NCI-H526 (cell line): ENCODE measurements around the gene MINDY4.

Experiments
- DNase-seq, 2 experiments: peaks; one replicate each; lab custom pipeline; 2025; lab: John Stamatoyannopoulos, UW

MINDY4 gene

DNA sequence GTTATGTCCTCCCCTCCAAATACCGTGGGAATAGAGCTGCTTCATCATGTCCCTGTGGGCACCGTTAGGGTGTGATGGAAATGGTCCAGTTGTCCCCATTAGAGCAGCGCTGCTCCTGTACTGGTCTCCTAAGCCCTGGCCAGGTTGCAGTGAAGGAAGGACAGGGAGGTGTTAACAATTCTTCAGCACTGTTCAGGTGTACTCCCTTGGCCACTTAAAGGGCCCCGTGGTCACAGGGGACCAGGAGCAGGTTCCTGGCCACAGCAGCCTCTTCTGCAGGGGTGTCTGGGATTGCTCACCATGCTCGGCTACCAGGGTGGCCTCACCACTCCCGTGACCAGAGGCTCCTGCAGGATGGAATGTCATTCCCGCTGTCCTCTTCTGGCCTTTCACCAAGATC, 65.8 kb downstream of the MINDY4 start:
- DNase-seq = no peak

DNA sequence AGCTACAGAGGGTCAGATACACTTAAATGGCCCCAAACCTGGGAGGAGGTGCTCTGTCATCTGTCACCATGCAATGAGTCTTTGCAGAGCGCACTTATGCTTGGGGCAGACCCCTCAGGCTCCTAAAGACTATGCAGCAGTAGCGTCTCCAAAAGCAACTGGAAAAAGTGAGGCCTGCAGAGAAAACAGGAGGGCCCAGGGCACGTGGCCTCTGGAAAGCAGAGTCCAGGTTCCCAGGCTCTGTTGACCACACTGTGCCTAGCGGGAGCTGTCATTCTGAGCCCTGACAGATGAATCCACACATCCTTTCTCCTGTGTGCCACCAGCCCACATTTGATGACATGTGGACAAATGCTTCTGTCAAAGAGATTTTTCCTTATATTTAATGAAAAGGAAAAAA, 66.4 kb downstream of the MINDY4 start:
- no peak for DNase-seq

DNA sequence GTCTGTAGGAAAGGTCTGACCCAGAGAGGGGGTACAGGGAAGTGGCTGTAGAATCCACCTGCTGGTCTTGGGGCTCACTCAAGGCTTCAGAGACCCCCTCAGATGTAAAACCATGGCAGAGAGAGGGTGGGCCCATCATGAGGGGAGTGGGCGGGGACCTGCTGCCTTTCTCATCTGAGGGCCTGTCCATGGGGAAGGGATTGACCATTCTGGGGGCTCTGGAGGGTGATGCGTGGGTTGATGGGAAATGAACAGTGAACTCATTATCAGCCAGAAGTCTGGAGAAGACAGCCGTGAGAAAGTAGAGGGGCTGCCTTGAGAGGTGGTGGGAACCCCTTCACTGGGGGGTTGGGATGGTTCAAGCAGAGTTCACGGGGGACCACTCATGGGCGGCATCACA, 66.8 kb downstream of the MINDY4 start:
- no peak for DNase-seq

DNA sequence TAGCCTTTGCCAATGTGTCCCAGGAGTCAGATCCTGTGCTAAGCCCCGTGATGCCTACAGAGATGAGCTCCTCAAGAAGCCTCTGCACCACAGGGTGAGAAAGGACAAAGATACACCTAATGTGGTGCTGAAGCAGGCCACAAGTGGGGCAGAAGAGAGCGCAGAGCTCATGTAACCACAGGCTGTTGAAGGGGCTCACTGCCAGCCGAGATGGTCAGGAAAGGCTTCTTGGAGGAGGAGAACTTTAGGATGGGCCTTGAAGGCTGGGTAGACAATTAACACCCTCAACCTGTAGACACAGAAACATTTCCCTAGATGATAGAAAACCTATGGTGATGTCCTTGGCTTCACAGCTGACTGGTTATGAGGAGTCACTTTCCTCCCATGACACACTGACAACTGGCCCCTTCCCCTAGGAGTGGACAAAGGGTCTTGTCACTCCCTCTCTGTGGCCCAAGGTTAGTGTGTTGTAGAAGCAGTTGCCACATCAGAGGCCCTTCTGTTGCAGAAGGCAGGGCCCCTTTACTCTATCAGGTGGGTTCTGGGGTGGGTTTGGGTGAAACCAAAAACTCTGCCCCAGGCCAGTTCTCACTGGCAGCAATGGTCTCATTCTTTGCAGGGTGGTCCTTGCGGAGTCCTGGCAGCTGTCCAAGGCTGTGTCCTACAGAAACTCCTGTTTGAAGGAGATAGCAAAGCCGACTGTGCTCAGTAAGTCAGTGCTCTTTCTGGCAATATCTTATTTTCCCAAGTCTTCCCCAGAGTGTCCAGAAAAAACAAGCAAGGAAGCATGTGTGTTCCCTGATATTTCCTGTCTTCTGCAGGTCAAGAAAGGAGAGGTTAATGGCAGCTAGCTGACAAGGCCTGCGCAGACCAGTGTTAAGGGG, 69.2 kb downstream of the MINDY4 start:
- DNase-seq = no peak

DNA sequence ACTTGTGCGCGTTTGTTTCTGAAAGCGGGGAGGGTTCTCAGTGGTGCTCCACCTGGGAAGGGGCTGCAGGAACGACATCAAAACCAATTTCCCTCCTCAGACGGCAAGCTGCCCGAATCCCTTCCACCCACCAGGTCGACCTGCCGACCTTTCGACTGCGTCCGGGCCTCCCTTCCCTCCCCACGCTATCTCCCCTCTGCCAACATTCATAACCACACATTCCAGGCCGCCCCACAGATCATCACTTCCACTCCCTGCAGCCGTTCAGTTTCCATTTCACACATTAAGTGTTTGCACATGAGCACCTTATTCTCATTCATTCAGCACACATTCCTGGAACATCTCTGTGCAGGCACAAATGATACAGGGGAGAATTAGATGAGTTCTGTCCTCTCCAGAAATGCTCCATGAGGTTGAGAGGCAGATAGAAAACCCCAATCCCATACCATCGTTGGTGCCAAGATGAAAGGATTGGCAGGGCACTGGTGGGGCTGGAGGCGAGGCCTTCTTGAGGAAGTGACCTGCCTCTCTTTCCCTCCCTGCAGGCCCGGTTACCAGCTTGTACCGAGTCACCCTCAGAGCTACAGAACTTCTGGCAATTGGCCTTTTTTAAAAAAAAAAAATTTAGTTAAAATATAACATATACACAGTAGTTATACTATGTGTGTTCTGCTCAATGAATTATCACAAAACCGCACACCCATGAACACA, 70.0 kb downstream of the MINDY4 start:
- DNase-seq = no peak

DNA sequence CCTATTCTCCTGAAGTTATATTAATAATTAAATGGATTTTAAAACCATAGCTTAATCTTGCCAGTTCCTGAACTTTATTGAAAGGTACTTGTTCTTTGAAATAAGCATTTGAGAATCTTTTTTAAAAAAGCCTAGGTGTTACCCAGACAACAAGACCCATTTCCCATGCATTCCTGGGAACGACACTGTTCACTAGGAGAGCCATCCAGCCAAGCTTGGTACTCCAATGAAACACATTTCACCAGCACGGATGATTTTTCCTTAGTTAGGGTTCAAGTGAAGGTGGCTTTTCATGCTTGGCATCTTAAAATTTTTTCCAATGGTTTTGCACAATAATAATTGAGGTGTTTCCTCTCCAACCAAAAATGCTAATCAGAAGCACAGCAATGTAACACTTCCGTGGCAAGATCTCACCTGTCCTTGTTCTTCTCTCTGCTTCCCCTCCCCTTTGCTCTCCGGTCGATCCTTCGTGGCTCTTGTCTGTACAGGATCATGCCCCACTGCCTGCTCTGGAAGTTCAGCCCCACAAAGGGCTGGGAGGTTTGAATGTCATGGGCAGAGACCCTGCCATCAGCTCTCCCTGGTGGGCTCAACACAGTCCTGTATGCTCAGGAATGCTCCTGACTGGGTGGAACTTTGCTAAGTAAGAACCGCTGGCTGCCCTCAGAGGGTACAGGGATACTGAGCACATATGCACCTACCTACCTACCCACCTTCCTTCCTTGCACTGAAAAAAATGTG, 70.8 kb downstream of the MINDY4 start:
- no peak for DNase-seq

DNA sequence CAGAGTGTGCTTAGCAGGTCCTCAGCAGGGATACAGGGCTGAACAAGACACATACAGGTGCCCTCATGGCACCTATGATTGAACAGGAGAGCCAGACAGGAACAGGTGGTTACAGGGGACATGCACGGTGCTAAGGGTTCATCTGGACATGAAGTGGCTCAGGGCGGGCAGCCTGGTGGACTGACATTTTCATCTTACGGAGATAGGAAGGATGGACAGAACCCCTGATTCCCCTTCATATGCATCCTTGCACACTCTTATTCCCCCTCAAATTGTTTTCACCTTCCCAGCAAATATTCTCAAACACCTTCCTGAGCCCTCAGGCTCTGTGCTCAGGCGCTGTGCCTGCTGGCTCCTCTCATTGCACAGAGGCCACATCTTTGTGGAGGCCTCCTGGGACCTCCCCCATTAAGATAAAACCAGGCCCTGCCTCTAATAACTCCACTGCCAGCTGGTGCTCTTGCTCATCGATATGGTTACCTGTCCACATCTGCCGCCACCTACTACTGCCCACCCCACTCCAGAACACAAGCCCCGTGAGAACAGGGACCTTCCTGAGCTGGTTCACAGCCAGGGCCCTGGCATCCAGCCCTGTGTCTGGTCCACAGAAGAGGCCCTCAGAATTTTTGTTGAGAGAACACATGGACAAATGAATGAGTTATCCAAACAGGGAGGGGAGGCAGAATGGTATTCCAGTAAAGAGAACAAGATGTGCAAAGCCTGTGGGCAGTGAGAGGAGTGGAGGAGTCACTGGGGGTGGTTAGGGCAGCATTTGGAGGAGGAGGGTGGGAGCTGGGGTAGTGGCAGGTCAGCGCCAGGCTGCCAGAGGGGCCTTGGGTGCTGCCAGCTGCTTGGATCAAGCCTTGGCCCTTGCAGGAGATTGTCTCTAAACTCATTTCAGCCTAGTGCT, 71.6 kb downstream of the MINDY4 start:
- no peak for DNase-seq

DNA sequence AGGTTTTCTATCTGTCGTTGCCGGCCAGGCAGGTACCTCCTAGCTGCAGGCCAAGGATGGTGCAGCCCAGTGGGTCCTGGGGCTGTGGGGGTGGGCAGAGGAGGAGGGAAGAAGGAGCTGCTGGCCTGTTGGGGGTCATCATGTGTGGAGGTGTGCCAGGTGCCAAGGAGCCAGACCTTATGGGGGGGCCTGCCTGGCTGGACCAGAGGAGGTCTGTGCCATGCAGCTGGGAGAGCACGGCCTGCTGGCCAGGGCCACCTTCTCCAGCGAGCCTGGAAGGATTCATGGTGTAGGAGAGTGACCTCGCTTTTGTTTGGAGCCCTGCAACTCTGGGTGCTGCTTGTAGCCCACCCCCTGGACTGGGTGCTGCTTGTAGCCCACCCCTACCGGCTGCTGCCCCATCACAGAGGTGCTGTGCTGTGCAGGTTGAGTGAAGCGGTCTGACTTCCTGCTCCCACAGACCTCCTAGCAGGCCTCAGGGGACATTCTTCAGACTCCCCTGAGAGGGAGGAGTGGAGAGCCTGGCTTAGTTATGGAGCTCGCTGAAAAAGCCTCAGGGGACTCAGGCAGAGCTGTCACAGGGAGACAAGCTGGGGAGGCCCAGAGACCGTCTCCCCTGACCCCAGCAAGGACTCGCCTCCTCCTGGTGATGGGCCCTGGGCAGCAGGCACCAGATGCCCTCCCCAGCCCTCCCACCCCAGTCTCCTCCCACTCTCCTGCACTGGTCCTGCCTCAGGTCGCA, 72.7 kb downstream of the MINDY4 start:
- no peak for DNase-seq

DNA sequence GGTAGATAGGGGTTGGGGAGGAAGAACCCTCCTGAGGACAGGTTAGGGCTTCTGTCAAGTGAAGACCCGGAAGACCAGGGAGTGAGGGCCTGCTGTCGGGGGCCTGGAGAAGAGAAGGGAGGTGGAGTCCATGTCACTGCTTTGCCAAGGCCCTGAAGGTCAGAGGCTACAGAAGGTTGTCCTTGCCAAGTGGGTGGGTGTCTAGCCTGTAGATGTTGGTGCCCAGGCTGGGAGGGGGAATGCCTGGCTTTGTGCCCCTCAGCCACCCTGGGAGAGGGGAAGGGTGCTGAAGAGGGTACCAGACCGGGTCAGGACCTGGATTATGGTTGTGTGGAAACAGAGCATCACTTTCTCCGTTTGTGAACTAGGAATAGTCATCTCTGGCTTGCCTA, 73.3 kb downstream of the MINDY4 start:
- DNase-seq = no peak

DNA sequence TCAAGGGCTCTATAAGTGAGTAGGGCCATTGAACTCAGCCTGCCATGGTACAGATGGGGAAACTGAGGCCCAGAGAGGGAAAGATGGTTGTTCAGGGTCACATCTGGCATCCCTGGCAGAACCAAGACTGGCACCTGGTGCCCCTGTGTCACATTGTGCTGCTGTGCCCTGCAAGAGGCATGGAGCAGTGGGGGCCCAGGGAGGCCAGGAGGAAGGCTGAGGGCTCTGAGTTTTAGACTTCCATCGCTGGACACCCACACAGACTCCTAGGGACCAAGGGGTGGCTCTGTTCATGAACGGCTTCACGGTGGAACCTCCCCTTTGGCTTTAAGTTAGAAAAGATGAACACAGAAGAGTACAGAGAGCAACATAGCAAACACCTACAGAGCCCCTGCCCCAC, 73.7 kb downstream of the MINDY4 start:
- no peak for DNase-seq

DNA sequence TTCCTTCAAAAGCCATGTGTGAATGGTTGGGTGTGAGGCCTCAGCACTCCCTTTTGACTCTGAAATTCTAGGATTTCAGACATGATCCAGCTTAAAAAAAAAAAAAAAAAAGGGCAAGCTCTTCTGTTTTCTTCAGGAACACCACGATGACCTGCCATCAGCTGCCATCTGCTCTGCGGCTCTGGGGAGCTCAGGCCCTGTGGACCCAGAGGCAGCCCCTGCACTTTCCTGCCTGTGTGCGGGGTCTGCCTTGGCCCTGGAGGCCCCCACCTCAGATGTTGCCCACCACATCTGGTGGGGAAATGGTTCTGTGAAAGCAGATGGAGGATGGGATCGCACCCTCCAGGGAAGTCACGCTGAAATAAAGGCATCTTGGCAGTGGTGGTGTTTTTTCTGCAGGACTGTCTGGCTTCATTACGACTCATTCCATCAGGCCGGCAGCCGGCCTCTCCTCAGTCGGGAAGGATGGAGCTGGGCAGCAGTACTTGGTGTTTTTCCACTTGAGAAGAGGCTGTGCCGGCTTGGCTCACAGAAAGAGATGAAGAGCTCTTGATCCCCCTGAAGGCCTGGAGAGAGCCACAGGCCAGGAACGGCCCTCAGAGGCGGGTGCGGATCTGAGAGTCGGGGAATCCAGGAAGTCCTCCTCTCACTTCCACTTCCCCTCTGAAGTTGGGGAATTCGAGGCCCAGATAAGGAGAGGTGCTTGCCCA, 74.4 kb downstream of the MINDY4 start:
- DNase-seq = no peak

DNA sequence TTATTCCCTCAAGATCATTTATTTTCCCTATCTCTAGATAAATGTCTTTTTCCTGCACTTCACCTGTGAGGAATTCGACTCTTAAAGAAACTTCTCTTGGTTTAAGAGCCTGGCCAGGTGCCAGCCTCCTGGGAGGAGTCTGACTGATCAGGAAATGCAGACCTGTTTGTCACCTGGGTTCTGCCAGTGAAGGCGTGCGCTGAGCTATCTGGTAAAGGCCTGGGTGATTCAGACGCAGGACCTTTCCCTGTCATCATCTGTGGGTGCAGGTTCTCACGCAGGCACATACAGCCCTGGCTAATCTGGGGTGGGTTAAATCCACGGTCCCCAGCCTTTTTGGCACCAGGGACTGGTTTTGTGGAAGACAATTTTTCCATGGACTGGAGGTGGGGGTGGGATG, 75.2 kb downstream of the MINDY4 start:
- no peak for DNase-seq

DNA sequence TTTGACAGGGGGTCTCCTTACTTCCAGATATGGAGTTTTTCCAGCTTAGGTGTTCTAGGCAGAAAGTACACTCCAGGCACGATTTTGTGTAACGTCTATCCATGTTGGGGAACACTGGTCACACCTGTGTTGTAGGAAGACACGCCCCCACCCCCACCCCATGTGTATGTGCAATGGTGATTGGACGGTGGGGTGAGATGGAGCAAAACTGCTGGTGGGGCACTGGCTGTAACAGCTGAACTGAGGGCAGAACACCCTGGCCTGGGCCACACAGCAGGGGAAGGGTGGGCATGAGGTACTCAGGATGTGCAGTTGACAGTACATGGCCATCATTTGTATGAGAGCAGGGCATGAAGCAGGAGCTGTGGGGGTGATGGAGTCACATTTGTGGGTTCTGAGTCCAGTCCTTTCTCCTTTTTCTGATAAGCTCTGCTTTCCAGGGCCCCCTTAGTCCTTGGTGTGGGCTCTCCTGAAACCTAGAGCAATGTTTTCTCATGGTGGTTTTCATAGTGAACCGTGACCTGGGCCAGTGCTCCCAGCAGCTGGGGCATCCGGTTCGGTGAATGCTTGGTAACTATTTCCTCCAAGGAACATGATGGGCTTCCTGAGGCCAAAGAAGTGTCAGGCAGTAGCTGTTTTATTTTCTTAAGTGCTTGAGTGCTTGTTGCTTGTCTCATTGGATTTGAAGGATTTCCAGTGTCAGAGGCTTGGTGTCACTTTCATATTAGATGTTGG, 77.1 kb downstream of the MINDY4 start:
- no peak for DNase-seq

DNA sequence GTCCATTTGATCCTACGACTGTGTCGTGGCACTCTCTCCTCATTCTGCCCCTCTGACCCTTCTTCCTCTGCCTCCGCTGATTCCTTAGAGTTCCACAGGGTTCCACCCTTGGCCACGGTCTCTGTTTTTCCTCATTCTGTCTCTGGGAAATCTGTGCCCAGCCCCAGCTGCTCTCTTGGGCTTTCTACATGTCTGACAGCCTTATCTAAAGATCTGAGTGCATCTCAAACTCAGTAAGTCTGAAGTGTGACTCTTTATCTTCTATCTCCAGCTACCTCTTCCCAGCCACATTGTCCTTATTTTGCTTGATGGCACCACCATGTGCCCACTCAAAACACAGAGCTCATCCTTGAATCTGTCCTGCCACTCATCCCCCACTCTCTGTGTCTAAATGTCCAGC, 78.3 kb downstream of the MINDY4 start:
- DNase-seq = no peak

DNA sequence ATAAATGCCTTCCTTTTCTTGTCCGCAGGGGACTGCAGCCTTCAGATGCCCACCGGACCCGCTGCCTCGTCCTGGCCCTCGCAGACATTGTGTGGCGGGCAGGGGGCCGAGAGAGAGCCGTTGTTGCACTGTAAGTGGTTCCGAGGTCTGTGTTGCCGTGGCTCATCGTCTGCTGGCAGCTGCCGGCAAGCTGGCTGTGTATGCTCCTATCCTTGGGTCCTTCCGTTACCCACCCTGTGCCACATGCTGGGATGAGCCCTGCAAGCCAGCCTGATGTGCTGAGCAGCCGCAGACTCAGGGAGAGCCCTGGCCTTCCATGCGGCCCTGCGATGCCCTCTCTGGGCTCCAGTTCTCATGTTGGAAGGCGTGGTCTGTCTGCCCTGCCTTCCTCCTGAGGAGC, 79.2 kb downstream of the MINDY4 start:
- no peak for DNase-seq

DNA sequence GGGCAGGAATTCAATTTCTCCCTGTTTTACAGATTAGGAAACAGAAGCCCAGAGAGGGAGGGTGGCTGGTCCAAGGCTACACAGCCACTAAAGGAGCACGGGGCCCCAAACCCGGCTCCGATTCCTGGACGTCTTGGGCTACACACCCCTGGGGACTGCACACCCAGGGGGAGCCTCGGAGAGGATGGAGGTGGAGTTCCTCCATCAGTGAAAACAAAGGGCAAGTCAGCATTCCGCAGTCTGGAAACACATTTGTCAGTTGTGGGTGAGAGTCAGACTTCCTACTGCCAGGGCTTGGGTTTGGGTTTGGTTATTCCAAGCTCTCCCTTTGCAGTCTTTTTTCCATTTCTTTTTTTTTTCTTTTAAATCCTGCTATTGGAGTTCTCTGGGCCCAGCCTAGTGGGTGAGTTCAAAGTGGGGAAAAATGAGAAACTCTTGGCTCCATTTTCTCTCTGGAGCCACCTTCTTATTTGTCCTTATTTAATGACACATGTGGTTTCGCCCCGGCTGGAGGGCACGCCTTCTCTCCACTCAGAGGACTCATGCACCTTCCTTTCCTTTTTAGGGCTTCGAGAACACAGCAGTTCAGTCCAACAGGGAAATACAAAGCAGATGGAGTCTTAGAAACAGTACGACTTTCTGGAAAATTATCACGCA, 80.6 kb downstream of the MINDY4 start:
- no peak for DNase-seq

DNA sequence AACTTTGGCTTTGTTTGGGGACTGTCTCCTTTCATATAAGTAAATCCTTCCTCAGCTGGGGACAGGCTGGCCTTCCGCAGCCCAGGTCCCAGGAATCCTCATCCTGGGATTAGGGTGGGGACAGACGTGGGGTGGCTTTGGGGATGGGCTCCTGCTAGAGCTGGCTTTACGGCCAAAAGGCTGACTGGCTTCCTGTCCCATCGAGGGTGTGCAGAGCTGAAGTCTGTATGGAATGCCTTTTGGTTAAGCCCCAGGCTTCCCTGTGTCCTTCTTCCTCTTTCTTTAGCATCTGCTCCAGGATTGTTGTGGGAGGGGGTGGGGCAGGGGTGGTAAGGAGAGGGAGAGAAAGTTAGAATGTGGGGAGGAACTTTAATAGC, 81.1 kb downstream of the MINDY4 start:
- DNase-seq = no peak

DNA sequence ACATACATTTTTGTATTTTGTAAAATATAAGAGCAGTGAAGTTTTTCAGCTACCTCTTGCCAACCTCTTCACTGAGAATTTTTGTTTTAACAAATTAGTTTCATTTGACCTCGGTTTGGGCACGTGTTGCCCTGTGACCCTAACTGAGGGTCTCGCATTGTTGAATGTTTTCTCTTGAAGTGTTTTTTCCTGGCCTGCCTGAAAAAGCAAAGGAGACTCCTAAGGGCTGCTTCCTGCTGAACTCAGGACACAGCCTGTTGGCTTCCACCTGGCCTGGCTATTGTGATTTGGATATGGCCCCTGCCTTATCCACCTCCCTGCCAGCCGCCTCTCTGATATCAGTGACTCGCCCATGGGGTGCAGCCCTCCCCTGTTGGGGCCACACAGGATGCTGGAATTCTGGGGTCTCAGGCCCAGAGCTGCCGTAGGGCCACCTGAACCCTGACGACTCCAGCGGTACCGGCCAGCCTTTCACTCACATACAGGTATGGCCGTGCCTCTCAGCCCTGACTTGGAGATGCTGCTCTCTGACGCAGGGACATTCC, 81.6 kb downstream of the MINDY4 start:
- DNase-seq = no peak

DNA sequence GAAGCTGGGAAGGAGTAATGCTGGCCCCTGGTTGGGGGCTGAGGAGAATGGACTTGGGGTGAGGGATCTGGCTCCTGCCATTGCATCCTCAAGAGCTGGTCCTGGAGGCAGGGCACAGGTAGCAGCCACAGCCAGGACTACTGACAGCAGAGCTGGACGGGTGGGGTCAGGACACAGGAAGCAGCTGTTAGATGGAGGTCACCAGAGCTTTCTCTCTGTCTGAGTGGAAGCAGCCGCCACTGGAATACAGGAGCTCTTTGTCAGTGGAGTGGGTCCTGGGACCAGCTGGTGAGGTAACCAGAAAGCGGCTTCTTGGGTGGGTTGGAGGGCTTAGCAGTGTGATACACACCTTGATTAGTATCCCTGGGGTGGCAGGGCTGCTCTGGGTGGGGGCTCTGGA, 82.4 kb downstream of the MINDY4 start:
- no peak for DNase-seq
